HG02970 (cell line): ENCODE results near the gene GDAP2.
"Not testable (repeated sequence)": the region's sequence is repeated elsewhere in the genome, so short reads cannot be mapped to it uniquely, and the experiment has no call there.

Source experiments
- ATAC-seq: cut with Tn5 transposase; IDR thresholded peaks from one replicate; pipeline ENCODE4 v1.9.1; 2021; ENCODE audit warnings: mild to moderate bottlenecking, moderate library complexity, moderate number of reproducible peaks; ENCODE audit not compliant: unreplicated experiment, low FRiP score

The GDAP2 gene

DNA sequence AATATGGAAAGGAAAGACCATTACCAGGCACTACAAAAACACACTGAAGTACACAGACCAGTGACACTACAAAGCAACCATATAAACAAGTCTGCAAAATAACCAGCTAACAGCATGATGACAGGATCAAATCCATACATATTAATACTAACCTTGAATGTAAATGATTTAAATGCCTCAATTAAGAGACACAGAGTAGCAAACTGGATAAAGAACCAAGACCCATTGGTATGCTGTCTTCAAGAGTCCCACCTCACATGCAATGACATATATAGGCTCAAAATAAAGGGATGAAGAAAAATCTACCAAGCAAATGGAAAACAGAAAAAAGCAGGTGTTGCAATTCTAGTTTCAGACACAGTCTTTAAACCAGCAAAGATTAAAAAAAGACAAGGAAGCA lies 84.9 kb downstream of the GDAP2 start:
- ATAC-seq = not testable (repeated sequence)

DNA sequence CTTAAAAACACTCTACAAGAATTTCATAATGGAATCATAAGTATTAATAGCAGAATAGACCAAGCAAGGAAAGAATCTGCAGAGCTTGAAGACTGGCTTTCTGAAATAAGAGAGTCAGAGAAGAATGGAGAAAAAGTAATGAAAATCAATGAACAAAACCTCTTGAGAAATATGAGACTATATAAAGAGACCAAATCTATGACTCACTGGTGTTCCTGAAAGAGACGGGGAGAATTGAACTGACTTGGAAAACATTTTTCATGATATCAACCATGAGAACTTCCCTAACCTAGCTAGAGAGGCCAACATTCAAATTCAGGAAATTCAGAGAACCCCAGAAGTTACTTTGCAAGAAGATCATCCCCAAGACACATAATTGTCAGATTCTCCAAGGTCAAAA lies 85.6 kb downstream of the GDAP2 start:
- no peak for ATAC-seq

DNA sequence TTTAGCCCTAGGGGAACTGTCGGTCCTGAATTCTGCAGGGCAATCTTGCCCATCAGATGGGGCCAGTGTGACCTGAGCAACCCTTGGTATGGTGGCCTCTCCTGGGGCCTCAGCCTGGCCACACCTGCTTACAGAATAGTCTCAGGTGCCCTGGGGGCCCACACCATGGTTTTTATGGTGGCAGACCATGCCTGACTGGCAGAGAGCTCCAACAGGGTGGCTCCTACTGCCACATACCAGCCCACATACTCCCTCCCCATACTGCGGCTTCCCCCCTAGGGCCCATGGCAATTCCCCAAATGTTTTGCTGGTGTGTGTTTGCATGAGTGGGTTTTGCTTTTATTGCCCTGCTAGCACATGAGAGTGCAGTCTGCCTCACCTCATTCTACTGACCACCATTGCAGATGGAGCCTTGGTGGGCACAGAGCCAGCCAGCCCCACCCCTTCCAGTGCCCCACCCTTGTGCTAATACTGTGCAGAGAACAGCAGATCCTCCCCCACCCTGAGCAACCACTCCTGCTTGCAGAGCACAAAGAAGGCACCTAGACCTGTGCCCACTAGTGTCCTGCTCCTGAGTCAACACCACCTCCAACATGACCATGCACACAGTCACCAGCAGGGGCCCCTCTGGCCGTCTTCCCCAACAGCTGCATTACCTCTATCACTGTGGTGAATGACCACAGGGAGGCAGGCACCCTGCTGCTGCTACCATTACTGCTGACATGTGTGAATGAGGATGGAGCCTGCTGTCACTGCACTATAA lies 86.8 kb downstream of the GDAP2 start:
- no peak for ATAC-seq

DNA sequence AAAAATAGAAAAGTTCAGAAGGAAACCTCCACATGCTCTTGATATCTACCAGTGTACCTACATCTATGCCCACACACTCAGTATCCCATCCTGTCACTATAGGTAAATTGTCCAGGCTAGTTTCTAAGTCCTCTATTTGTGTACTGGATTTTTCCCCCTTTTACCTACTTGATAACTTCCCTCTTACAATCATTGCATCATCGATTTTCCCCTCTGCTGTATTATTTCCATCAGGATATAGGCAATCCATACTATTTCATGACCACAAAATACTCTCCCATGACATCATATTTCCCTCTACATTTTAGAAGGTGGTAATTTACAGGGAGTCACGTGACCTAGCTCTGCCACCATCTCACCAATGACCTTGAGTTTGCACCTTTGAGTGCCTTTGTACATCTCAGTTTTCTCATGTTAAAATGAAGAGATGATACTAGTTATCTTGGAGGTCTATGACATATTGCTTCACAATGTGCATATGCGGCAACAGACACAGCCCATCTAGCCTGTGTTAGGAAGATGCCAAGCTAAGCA lies 88.2 kb downstream of the GDAP2 start:
- ATAC-seq = no peak

DNA sequence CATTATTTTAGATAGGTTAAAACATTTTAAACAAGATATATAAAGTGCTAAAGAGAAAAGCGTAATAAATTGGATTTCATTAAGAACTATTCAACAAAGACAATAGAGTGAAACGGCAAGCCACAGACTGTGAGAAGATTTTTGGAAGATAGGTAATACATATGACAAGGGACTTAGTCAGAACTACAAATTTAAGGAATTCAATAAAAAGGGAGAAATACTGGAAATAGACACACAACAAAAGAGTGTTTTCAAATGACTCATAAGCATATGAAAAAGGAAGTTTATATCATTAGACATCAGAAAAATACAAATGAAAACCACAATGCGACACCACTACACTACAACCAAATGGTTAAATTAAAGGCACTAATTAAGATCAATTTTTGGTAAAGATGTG lies 90.5 kb downstream of the GDAP2 start:
- no peak for ATAC-seq

DNA sequence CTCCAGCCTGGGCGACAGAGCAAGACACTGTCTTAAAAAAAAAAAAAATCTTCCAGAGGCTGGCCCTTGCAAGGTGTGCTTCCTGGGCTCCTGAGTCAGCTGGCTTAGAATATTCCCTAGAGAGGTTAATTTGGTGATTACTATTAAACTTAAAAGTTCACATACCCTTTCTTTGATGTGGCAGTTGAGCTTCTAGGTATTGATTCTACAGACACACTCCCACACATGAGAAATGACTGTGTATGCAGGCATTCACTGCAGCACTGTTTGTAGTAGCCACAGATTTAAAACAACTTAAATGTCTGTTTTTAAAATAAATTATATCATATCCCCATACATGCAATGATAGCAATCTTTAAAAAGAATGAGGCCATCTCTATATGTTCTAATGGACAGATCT lies 93.4 kb downstream of the GDAP2 start:
- no peak for ATAC-seq

DNA sequence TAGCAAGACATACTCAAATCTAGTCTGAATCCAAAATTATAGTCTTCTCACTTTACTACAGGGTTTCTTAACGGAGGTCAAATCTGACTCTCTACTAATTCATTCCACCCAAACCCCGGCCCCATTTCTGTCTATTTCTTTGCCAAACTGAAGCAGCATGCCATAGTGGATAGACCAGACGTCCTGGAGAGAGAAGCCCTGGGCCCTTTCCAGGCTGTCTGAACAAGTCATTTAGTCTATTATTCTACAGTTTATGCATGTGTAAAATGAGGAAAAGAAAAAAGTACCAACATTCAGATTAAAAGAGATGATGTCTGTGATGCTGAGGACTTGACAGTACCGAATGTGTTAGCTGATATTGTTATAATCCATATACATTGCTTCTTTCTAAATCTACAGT lies 95.0 kb downstream of the GDAP2 start:
- ATAC-seq = no peak

DNA sequence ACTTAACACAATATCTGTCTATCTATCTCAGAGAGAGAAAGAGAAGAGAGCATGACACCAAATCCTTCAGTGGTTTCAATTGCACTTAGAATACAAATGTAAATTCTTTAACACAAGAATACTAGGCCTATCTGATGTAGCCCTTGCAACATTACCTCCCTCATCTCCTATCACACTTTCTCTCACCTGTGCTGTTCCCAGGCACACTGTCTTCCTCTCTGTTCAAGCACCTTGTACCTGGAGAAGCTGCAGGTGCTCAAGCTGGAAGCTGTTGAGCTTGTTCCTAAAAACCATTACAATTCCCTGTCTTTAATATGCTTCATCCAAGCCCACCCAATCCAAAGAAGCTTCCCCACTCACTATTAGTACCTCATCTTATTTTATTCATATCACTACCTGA lies 97.0 kb downstream of the GDAP2 start:
- ATAC-seq = no peak

DNA sequence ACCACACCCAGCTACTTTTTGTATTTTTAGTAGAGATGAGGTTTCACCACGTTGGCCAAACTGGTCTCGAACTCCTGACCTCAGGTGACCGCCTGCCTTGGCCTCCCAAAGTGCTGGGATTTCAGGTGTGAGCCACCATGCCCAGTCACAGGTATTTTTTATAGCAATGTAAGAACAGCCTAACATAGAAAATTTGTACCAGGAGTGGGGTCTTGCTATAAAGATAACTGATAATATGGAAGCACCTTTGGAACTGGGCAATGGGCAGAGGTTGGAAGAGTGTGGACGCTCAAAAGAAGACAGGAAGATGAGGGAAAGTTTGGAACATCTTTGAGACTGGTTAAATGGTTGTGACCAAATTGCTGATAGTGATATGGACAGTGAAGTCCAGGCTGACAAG lies 99.2 kb downstream of the GDAP2 start:
- ATAC-seq = no peak

DNA sequence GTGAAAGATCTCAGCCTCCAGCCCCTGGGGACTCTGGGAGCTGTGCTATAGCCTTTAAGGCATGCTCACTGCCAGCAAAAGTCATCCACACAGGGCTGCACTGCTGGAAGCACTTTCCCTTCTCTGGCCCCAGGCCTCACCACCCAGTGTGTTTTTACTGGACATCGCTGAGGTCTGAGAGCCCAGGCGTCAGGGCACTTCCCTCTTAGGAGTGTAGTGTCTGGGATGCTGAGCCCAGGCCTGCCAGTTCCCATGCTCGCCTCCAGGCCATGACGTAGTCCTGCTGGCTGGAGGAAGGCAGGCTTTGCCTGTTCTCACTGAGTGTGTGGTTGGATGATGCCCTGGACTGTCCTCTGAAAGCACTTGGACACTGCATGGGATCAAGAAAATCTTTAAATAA lies 101.2 kb downstream of the GDAP2 start:
- no peak for ATAC-seq

DNA sequence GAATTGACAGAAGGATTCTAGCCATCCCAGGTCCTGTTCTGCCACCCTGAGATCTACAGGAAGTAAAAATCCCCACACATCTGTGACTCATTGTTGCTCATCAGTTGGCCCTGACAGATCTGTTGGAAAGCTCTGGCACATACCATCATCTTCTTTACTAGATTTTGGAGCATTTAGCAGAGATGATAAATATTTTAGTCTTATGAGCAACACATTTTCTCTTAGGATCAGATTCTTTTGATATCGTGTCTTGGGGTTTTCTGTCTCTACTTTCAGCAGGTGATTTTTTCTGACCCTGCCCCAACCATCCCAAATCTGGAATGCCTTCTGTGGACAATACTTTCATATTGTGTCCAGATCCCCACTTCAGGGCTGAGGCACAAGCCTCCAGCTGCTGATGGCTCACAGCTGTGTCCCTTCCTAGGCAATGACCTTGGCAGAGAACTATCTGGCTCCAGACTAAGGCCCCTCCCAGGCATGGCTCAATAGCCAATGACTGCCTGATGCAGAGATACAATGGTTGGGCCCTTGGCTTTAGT lies 102.8 kb downstream of the GDAP2 start:
- ATAC-seq = no peak

DNA sequence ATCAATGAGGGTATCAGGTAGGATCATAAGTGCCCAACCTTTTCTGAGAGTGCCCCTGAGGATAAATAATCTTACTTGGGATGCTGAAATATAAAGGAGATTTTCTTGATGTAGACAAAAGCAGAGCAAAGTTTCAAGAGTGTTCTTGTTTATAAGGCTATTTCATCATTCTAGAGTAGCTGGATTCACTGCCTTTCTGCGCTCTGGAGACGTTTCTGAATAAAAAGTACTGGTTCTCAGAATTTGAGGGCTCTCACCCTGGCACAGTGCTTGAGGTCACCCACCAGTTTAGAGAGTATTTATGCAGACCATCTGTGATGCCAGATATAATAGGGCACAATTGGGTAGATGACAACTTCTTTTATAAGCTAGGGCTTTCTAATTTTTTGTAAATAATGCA lies 103.3 kb downstream of the GDAP2 start:
- ATAC-seq = no peak

DNA sequence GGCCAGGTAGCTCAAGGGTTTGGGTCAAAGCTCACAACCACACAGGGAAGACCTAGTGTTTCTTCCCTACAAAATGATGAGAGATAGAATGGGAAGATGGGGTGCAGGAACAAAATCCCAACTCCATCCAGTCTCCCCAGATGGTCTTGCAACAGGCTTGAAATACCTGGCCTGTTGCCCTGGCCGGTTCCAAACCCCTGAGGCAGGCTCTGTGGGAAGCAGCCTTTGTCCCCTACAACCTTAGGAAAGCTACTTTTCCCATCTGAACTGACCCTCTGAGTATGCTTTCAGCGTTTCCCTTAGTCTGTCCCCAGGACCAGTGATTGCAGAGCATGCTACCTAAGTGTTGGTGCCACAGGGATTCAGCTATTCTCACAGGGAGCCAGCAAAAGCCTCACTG lies 104.0 kb downstream of the GDAP2 start:
- ATAC-seq = no peak

DNA sequence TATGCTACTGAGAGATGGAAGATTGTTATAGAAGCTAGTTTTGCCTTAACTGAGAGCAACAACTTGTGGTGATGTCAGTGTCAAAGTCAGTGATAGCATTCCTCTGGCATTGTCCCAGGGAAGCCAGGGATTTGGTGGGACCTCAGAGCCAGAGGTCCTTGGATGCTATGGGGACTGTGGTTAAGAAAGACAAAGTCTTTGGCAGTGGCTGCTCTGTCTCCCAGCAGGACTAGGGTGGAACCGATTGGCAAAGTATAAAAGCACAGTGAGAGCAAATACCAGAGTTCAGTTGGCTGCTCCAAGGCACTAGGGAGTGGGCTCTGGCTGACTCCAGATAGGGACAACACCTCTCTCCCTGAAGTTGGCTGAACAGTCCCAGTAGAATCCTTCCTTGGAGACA lies 104.8 kb downstream of the GDAP2 start:
- no peak for ATAC-seq

DNA sequence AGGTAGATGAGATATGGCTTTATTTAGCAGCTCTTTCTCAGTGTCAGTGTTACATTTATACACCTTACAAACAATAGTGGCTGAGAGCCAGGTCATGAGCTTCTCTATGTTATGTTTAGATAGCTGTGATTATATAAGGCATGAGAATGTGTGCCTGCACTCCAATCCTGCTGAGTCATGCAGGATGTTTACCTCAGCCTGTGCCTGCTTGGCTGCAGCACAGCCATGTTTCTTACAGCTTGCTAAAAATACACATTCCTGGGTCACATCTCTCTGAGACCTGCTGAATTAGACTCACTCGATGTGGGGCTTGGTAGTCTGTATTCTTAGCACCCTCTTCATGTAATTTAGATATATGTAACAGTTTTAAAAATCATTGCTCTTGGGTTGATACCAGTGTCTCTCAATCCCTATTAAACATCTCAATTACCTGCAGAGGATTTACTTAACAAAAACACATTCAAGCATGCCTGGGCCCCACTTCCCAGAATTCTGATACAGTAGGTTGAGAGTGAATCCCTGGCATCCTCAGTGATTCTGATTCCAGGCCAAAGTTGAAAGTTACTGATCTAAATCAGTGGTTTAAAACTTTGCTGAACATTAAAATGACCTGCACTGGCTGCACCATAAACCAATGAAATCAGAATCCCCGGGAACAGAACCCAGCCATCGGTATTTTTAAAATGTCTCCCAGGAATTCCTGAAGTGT lies 107.5 kb downstream of the GDAP2 start:
- no peak for ATAC-seq

DNA sequence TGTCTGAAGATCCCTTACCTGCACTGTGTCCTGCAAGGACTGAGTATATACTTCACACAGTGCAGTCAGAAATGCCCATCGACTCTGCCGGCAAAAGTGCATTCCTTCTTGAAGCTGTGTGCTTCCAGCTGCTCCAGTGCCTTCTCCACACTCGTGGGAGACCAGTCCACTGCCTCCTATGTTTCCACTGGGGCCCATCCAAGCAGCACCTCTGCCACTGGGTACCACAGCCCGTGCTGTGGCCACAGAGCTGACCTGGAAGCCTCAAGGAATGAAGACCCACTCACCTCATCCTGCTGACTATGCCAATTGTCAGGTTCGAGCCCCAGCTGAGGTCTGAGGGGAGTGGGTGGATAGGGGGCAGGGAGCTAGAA lies 108.1 kb downstream of the GDAP2 start:
- no peak for ATAC-seq

DNA sequence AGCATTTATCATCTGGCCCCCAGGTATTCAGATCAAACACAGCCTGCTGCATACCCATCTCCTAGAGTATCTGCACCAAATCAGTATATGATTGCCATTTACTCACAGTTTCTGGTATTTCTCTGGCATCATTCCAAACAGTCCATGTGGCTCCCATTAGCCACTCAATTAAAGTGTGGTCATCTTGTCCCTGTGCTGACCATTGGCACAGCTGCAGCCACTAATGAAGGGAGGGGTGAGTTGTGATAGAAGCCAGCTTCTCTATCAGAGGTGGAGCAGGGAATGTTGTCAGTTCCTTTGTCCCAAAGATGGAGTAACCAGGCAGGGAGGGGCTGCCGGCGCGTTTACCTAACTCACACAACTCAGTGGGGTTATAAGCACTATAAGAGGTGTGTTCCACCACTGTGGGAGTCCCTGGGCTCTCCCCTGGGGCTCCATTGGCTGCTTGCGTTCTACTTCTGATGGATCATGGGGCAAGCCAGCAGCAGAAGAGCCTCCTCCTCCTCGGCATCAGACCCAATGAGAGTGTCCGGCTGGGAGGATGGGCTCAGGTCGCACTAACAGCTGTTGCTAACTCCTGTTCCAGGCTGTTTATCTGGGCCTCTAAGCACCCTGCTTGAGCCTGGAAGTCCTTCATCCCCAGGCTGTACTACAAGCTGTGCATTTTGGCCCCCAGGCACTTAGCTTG lies 108.6 kb downstream of the GDAP2 start:
- ATAC-seq = no peak

DNA sequence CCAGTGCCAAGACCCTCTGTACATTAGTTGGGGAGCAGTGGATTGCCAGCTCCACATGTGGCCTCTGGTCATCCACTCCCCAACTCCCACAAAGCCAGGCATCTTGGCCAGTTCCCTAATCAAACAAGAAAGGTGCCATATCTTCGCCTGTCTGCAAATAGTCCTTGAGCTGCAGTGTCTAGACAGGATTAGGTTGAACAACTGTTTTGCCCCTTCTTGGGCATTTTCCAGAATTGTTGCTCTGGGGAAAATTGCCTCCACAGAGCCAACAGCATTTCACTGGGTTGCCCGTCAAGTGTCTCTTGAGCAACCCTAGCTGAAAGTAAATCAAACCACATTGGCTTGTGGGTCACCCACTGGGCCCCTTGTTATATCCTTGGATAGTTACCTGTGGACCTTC lies 109.3 kb downstream of the GDAP2 start:
- ATAC-seq = no peak

DNA sequence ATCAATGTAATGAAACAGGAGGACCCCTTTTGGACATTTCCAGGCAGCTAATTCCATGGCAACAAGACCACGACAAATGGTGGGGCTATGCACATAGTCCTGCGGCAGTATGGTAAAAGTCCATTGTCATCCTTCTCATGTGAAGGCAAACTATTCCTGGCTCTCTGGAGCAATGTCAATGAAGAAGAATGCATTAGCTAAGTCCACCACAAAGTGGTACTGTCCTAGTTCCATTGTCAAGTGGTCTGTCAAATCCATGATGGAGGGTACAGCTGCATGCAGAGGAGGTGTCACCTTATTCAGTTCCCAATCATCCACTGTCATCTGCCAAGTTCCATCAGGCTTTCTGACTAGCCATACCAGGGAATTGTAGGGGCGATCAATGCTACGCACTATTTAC lies 110.1 kb downstream of the GDAP2 start:
- no peak for ATAC-seq

DNA sequence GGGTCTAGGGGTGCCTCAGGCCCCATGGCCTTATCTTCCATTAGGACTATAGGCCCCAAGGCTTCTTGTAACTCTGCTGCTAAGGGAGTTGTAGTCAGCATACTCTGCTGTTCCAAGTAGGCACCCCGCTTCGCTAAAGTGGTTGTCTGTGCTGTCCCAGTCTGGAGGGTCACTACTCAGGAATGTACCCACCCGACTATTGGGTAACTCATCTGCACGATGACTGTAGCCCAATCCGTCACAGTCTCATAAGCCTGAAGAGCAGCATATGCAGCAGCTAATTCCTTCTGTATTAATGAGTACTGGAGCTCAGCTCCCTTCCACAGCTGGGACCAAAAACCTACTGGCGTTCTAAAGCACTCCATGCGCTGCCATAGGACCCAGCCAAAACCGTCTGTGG lies 111.0 kb downstream of the GDAP2 start:
- no peak for ATAC-seq

DNA sequence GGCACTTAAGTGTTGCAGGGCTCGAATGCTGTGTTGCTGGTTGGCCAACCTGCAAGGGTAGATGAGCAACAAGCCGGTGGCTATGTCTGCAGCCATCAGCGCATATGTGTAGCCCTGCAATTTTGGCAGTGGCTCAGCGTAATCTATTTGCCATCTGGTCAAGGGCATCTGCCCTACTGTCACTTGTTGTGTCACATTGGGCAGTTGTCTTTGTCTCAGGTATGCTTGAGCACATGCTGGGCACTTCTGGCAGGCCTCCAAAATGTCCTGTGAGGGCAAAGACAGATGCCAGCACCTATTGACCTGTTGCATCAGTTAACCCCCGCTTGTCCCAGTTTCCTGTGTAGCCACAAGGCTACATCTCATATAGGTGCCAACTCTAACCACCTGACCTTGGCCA lies 111.8 kb downstream of the GDAP2 start:
- no peak for ATAC-seq
